Loucy (cell line): ENCODE data around the gene TUFT1.

Experiments used
- H2AFZ ChIP-seq: fragments of 200-600 bp; sonication (generic); 2 replicates; pipeline ENCODE4 v1.6.0; 2016; ENCODE audit warnings: antibody characterized with exemption, mild to moderate bottlenecking, low read length, moderate library complexity
- H3F3A ChIP-seq: fragments of 200-600 bp; 2 replicates; pipeline ENCODE4 v1.6.0; 2016; ENCODE audit warnings: antibody characterized with exemption, low read depth, mild to moderate bottlenecking
- H3K27me3 ChIP-seq: fragments of 200-600 bp; sonication (generic); 2 replicates; pipeline ENCODE4 v1.6.1; 2014; ENCODE audit warnings: low read length, mild to moderate bottlenecking; ENCODE audit not compliant: insufficient read depth, poor library complexity, severe bottlenecking
- H3K36me3 ChIP-seq: fragments of 200-600 bp; sonication (generic); 2 replicates; pipeline ENCODE4 v1.6.1; 2016; ENCODE audit warnings: low read length; ENCODE audit not compliant: insufficient read depth
- H3K4me1 ChIP-seq: fragments of 200-600 bp; sonication (generic); 2 replicates; pipeline ENCODE4 v1.5.1; 2014; ENCODE audit warnings: low read length, mild to moderate bottlenecking; ENCODE audit not compliant: insufficient read depth, poor library complexity, severe bottlenecking
- H3K4me2 ChIP-seq: fragments of 200-600 bp; sonication (generic); 2 replicates; pipeline ENCODE4 v1.6.0; 2014; ENCODE audit warnings: antibody characterized with exemption, low read length, low read depth, mild to moderate bottlenecking; ENCODE audit not compliant: poor library complexity, severe bottlenecking
- H3K4me3 ChIP-seq: fragments of 200-600 bp; sonication (generic); 2 replicates; pipeline ENCODE4 v1.5.1; 2014; ENCODE audit warnings: low read length, mild to moderate bottlenecking, mixed read lengths; ENCODE audit not compliant: poor library complexity, severe bottlenecking
- H3K79me2 ChIP-seq: fragments of 200-600 bp; sonication (generic); 2 replicates; pipeline ENCODE4 v1.6.1; 2014; ENCODE audit warnings: low read length; ENCODE audit not compliant: insufficient read depth
- H3K9ac ChIP-seq: fragments of 200-600 bp; sonication (generic); 2 replicates; pipeline ENCODE4 v1.6.0; 2014; ENCODE audit warnings: mild to moderate bottlenecking, low read depth, low read length, moderate library complexity; ENCODE audit not compliant: poor library complexity, severe bottlenecking
- H3K9me2 ChIP-seq: fragments of 200-600 bp; sonication (generic); replicated peaks from 2 replicates; pipeline ENCODE4 v1.6.1; 2016; ENCODE audit warnings: low read depth, low read length, mixed read lengths
- H3K9me3 ChIP-seq: fragments of 200-600 bp; sonication (generic); 2 replicates; pipeline ENCODE4 v1.6.1; 2014; ENCODE audit warnings: mild to moderate bottlenecking, antibody characterized with exemption, low read length, low read depth; ENCODE audit not compliant: insufficient read depth
- H4K20me1 ChIP-seq: fragments of 200-600 bp; sonication (generic); 2 replicates; pipeline ENCODE4 v1.6.0; 2014; ENCODE audit warnings: antibody characterized with exemption, low read length, mild to moderate bottlenecking; ENCODE audit not compliant: insufficient read depth, poor library complexity, severe bottlenecking
- CTCF ChIP-seq: fragments of 200-600 bp; sonication (generic); conservative IDR thresholded peaks from 2 replicates; pipeline ENCODE4 v1.5.1; 2014; ENCODE audit warnings: mild to moderate bottlenecking, antibody characterized with exemption, low read length
- EZH2phosphoT487 ChIP-seq: fragments of 200-600 bp; IDR thresholded peaks from 2 replicates; pipeline ENCODE4 v1.6.1; 2018; ENCODE audit warnings: antibody characterized with exemption, mild to moderate bottlenecking, moderate library complexity, borderline replicate concordance

TUFT1 gene

GRCh38 chr1:151541752-151542151 is 1.6 kb downstream of the TUFT1 start:
- no peak overlapping the region for H3K4me3 ChIP-seq
- H3K79me2 ChIP-seq, result no peaks in the 10 kb centered on the region
- H3K9me2 ChIP-seq, result no peaks in the 10 kb centered on the region
- no peak overlapping the region for H3K4me2 ChIP-seq
- peaks cover 3% of the 10 kb centered on the region for H3K4me1 ChIP-seq
- no peaks in the 10 kb centered on the region for H3K27me3 ChIP-seq
- H4K20me1 ChIP-seq, result no peaks in the 10 kb centered on the region
- no peak overlapping the region for H3K9ac ChIP-seq
- H3K9me3 ChIP-seq, result no peaks in the 10 kb centered on the region
- no peaks in the 10 kb centered on the region for H3F3A ChIP-seq
- H3K36me3 ChIP-seq, result no peaks in the 10 kb centered on the region
- no peak overlapping the region for H2AFZ ChIP-seq
- TF ChIP-seq EZH2phosphoT487, result no peak
- no peak for TF ChIP-seq CTCF

- Histone ChIP-seq H3F3A (no peaks in the 10 kb centered on the region), H3K27me3 (no peaks in the 10 kb centered on the region), H3K9me3 (no peaks in the 10 kb centered on the region), H2AFZ (no peak overlapping the region), H3K4me2 (no peak overlapping the region), H4K20me1 (no peaks in the 10 kb centered on the region), H3K9ac (no peak overlapping the region), H3K9me2 (no peaks in the 10 kb centered on the region), H3K36me3 (no peaks in the 10 kb centered on the region), H3K4me1 (peaks cover 3% of the 10 kb centered on the region), H3K4me3 (no peak overlapping the region), H3K79me2 (no peaks in the 10 kb centered on the region)
- no peak for TF ChIP-seq EZH2phosphoT487
- no peak for TF ChIP-seq CTCF
Observed at GRCh38 chr1:151542710-151543129, 2.6 kb downstream of the TUFT1 start.

GRCh38 chr1:151545542-151545941 is 5.4 kb downstream of the TUFT1 start:
- Histone ChIP-seq H3K36me3 (no peaks in the 10 kb centered on the region), H3K4me3 (no peak overlapping the region), H2AFZ (no peak overlapping the region), H4K20me1 (no peaks in the 10 kb centered on the region), H3K9me2 (no peaks in the 10 kb centered on the region), H3F3A (no peaks in the 10 kb centered on the region), H3K27me3 (no peaks in the 10 kb centered on the region), H3K9ac (no peak overlapping the region), H3K79me2 (no peaks in the 10 kb centered on the region), H3K4me1 (no peaks in the 10 kb centered on the region), H3K9me3 (no peaks in the 10 kb centered on the region), H3K4me2 (no peak overlapping the region)
- TF ChIP-seq CTCF, result no peak
- no peak for TF ChIP-seq EZH2phosphoT487
